K562 (cell line): ENCODE measurements around the gene NOMO2.
"Not testable (repeated sequence)": the region's sequence is repeated elsewhere in the genome, so short reads cannot be mapped to it uniquely, and the experiment has no call there.

Experiments
- PHF8 ChIP-seq: fragments of 200-600 bp; sonication (generic); IDR thresholded peaks from 2 replicates; pipeline ENCODE4 v1.6.1; 2012; ENCODE audit warnings: mixed run types, mild to moderate bottlenecking, inconsistent platforms, low read length, moderate library complexity, borderline replicate concordance
- POLR2A ChIP-seq: fragments of 450-650 bp; conservative IDR thresholded peaks from 2 replicates; pipeline ENCODE4 v1.6.1; 2016
- SIRT6 ChIP-seq: IDR thresholded peaks from one replicate; pipeline ENCODE4 v1.6.1; 2012; ENCODE audit warnings: low read depth, mild to moderate bottlenecking, control low read depth, inconsistent platforms, low read length, moderate library complexity
- SMC3 ChIP-seq: conservative IDR thresholded peaks from 2 replicates; pipeline ENCODE4 v1.6.1; 2011; ENCODE audit warnings: low read depth, low read length, improper control_type of control experiment; ENCODE audit not compliant: insufficient read depth
- TCF7L2 ChIP-seq: fragments of 150-350 bp; IDR thresholded peaks from 2 replicates; pipeline ENCODE4 v1.6.1; 2016; ENCODE audit warnings: low read depth, mild to moderate bottlenecking, low read length, moderate library complexity
- ZBED1 ChIP-seq: IDR thresholded peaks from 2 replicates; pipeline ENCODE4 v1.6.1; 2014
- ZEB2 ChIP-seq: fragments of 450-650 bp; IDR thresholded peaks from 2 replicates; pipeline ENCODE4 v1.6.1; 2016

DNA sequence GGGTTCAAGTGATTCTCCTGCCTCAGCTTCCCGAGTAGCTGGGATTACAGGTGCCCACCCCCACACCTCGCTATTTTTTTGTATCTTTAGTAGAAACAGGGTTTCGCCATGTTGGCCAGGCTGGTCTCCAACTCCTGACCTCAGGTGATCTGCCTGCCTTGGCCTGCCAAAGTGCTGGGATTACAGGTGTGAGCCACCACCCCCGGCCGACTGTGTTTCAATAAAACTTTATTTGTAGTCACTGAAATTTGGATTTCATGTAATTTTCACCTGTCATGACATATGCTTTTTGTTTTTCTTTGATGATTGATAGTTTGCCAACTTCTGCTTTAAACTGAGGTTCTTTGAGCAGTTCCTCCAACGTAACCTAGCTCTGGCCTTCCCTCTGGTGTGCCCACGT is 12.0 kb upstream of the NOMO2 start:
- not testable (repeated sequence) for TF ChIP-seq TCF7L2, SIRT6, SMC3, POLR2A, PHF8, ZEB2, ZBED1
